ENCODE data around the gene UPK3BL1. TPM values are rescaled to one million over a fixed set of nuclear protein-coding genes. Genes with fewer than 3 reads are reported as not detected.
"Not testable (repeated sequence)": the region's sequence is repeated elsewhere in the genome, so short reads cannot be mapped to it uniquely, and the experiment has no call there.

The UPK3BL1 gene
- total RNA-seq, 2 donors from 2014 or later: 38.5 to 43.4 TPM

GRCh38 chr7:102638848-102639247, 3.7 kb downstream of the UPK3BL1 start:
- DNase-seq (ENCODE audit: low spot score in 2 of 2); H3K36me3 Mint-ChIP-seq; H3K27ac Mint-ChIP-seq; H3K9me3 Mint-ChIP-seq: not testable (repeated sequence)
- ATAC-seq: peak; percentile 15 to 17

GRCh38 chr7:102636956-102637355, 5.6 kb downstream of the UPK3BL1 start:
- H3K36me3 Mint-ChIP-seq; DNase-seq (ENCODE audit: low spot score in 2 of 2); ATAC-seq; H3K9me3 Mint-ChIP-seq; H3K27ac Mint-ChIP-seq: not testable (repeated sequence)

GRCh38 chr7:102635354-102635753, 7.2 kb downstream of the UPK3BL1 start:
- ATAC-seq; H3K27ac Mint-ChIP-seq; H3K9me3 Mint-ChIP-seq; H3K36me3 Mint-ChIP-seq; DNase-seq (ENCODE audit: low spot score in 2 of 2): not testable (repeated sequence)

GRCh38 chr7:102634299-102634698, 8.3 kb downstream of the UPK3BL1 start:
- ATAC-seq; H3K9me3 Mint-ChIP-seq; DNase-seq (ENCODE audit: low spot score in 2 of 2); H3K36me3 Mint-ChIP-seq; H3K27ac Mint-ChIP-seq: not testable (repeated sequence)

- not testable (repeated sequence) for H3K27ac Mint-ChIP-seq; H3K36me3 Mint-ChIP-seq; DNase-seq (ENCODE audit: low spot score in 2 of 2); ATAC-seq; H3K9me3 Mint-ChIP-seq
These were observed 12.0 kb downstream of the UPK3BL1 start for GRCh38 chr7:102630622-102631021.

- ATAC-seq; H3K36me3 Mint-ChIP-seq; H3K9me3 Mint-ChIP-seq; H3K27ac Mint-ChIP-seq; DNase-seq (ENCODE audit: low spot score in 2 of 2): not testable (repeated sequence)
These were observed 15.2 kb downstream of the UPK3BL1 start for GRCh38 chr7:102627271-102627904.

- H3K36me3 Mint-ChIP-seq; H3K9me3 Mint-ChIP-seq; H3K27ac Mint-ChIP-seq; DNase-seq (ENCODE audit: low spot score in 2 of 2); ATAC-seq: not testable (repeated sequence)
These were observed 24.5 kb downstream of the UPK3BL1 start for GRCh38 chr7:102618122-102618521.

GRCh38 chr7:102616507-102617125, 26.0 kb downstream of the UPK3BL1 start, which contains the start of gene RASA4:
TSS of gene RASA4 (minus strand) at chr7:102616756. CDS start at chr7:102616689, 67 bp downstream.
- H3K36me3 Mint-ChIP-seq: not testable (repeated sequence)

GRCh38 chr7:102615930-102616329, 26.7 kb downstream of the UPK3BL1 start:
- H3K27ac Mint-ChIP-seq; H3K9me3 Mint-ChIP-seq; DNase-seq (ENCODE audit: low spot score in 2 of 2); H3K36me3 Mint-ChIP-seq: not testable (repeated sequence)
- peak in 1 of 2 donors; percentile 42 for ATAC-seq

More at GRCh38 chr7:102616507-102617125, 26.0 kb downstream of the UPK3BL1 start, which contains the start of gene RASA4:
- not testable (repeated sequence) for H3K27ac Mint-ChIP-seq, H3K9me3 Mint-ChIP-seq
- peak; percentile 54 to 61 for DNase-seq (ENCODE audit: low spot score in 2 of 2)
- peak; percentile 87 to 95 for ATAC-seq

GRCh38 chr7:102614873-102615272, 27.7 kb downstream of the UPK3BL1 start:
- H3K36me3 Mint-ChIP-seq; H3K27ac Mint-ChIP-seq; ATAC-seq; H3K9me3 Mint-ChIP-seq; DNase-seq (ENCODE audit: low spot score in 2 of 2): not testable (repeated sequence)

- not testable (repeated sequence) for H3K36me3 Mint-ChIP-seq, H3K9me3 Mint-ChIP-seq
- ATAC-seq: peak in 1 of 2 donors; percentile 32
These were observed 28.3 kb downstream of the UPK3BL1 start for GRCh38 chr7:102614346-102614697.

GRCh38 chr7:102613575-102614345, 28.8 kb downstream of the UPK3BL1 start:
- H3K27ac Mint-ChIP-seq, H3K9me3 Mint-ChIP-seq, H3K36me3 Mint-ChIP-seq: not testable (repeated sequence)
- peak; percentile 1 to 53 for DNase-seq (ENCODE audit: low spot score in 2 of 2)
- ATAC-seq: peak in 1 of 2 donors; percentile 10

More at GRCh38 chr7:102614346-102614697, 28.3 kb downstream of the UPK3BL1 start:
- DNase-seq (ENCODE audit: low spot score in 2 of 2); H3K27ac Mint-ChIP-seq: not testable (repeated sequence)

GRCh38 chr7:102611675-102612325, 30.8 kb downstream of the UPK3BL1 start:
- ATAC-seq, H3K9me3 Mint-ChIP-seq, H3K36me3 Mint-ChIP-seq: not testable (repeated sequence)
- peak; percentile 4 to 62 for DNase-seq (ENCODE audit: low spot score in 2 of 2)
- peak overlapping the region in 1 of 2 donors; percentile 59 for H3K27ac Mint-ChIP-seq

GRCh38 chr7:102611013-102611674, 31.4 kb downstream of the UPK3BL1 start:
- H3K36me3 Mint-ChIP-seq; H3K27ac Mint-ChIP-seq; H3K9me3 Mint-ChIP-seq; DNase-seq (ENCODE audit: low spot score in 2 of 2): not testable (repeated sequence)
- peak; percentile 50 to 78 for ATAC-seq

GRCh38 chr7:102610441-102610840, 32.1 kb downstream of the UPK3BL1 start:
- H3K9me3 Mint-ChIP-seq, H3K27ac Mint-ChIP-seq, ATAC-seq, H3K36me3 Mint-ChIP-seq: not testable (repeated sequence)
- peak in 1 of 2 donors; percentile 1 for DNase-seq (ENCODE audit: low spot score in 2 of 2)

GRCh38 chr7:102609734-102610133, 32.9 kb downstream of the UPK3BL1 start:
- ATAC-seq; H3K9me3 Mint-ChIP-seq; H3K36me3 Mint-ChIP-seq; DNase-seq (ENCODE audit: low spot score in 2 of 2); H3K27ac Mint-ChIP-seq: not testable (repeated sequence)

Measured in activated naive CD4-positive, alpha-beta T cell treated with anti-CD3 and anti-CD28 coated beads, Interleukin-2, amount 50 U/mL, for 72 hours (primary cell).